ENCODE data around the gene POU2F1.

GRCh38 chr1:167435484-167435883 is 214.8 kb downstream of the POU2F1 start:
- TF ChIP-seq CTCF (IDR thresholded peaks at IDR 0.05) (no peak), EP300 (IDR thresholded peaks at IDR 0.05) (no peak), POLR2A (IDR thresholded peaks at IDR 0.05) (no peak), POLR2AphosphoS5 (IDR thresholded peaks at IDR 0.05) (no peak)

Measured in sigmoid colon (tissue), 4 donors.